ENCODE measurements around the gene RMC1.
A peak's percentile ranks its signal among the peaks of the same experiment; 100 is the strongest.
"Not testable (repeated sequence)": the region's sequence is repeated elsewhere in the genome, so short reads cannot be mapped to it uniquely, and the experiment has no call there.

RMC1 gene

DNA sequence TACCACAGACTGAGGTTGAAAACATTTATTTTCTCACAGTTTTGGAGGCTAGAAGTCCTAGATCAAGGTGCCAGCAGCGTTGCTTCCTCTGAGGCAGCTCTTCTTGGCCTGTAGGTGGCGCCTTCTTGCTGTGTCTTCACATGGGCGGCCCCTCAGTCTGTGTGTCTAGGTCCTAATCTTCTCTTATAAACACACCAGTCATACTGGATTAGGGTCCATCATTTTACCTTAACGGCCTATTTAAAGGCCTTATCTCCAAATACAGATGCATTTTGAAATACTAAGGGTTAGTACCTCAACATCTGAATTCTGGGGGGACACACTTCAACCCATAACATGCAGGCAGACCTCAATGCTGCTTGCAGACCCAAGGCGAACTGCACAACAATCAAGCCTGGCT is 4.4 kb upstream of the RMC1 start:
- peak; percentile 12 to 71 for DNase-seq

DNA sequence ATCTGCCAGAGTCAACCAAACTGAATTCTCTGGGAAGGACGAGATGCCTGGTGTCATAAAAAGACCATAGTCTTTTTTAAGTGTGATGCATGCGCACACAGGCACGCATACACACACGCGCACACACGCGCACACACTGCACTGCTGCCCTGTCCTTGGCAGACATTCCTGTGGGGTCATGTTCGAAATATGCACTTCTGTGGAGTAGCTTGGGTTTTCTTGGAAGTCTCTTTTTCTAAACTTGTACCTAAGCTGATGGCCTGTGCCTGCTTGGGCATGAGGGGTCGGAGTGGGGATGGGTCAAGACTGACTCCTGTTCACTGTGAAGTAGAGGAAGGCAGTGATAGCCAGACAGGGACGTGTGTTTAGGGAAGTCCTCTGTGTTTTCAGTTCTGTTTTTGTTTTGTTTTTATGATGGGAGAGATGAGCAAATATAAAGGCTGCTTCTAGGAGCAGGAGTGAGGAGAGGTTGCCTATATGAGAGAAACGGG is 4.0 kb upstream of the RMC1 start:
- no peak for DNase-seq

- DNase-seq, result no peak
Observed at GRCh38 chr18:23501626-23502025, 1.7 kb upstream of the RMC1 start.

DNA sequence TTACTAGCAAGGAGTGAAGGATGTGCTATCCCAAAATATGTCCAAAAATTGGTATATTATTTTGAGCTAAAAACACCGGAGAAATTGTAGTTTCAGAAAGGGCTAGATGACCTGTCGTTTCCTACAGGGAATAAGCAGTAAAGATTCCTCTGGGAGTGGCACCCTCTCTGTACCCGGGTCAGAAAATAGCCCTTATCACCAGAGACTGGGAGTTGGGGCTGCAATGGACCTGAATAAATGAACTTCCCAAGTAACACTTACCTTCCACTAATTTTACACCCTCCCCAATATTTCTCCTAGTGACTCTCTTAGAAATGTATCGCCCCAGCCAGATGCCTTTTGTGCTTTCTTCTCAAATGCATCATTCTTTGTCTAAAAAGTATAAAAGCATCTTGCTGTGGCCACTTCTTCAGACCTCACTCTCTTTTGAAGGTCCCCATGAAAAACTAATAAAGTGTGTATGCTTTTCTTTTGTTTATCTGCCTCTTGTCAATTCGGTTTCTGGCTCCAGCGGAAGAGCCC is 734 bp upstream of the RMC1 start:
- no peak for DNase-seq

DNA sequence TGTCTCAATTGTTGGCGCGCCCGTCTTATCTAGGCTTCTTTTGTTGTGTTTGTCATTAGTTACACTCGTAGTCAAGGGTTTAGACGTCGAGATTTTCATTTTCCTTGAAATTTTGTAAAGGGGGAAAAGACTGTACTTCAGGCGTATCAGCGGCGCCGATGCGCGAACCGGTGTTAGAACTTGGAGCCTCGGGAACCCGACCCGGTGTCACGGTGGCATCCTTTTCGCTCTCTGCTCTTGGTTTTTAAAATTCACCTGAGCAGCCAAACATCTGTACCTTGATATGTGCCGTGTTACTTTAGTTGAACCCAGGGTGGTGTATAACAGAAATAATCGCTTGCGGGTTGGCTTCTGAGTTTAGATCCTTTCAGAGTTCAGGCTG is 643 bp downstream of the RMC1 start:
- DNase-seq, result peak in 1 of 2 experiments; percentile 27

GRCh38 chr18:23504720-23505119 is 1.4 kb downstream of the RMC1 start:
- DNase-seq, result no peak

- DNase-seq, result no peak
Observed at GRCh38 chr18:23506393-23506792, 3.1 kb downstream of the RMC1 start.

GRCh38 chr18:23510923-23511322 is 7.6 kb downstream of the RMC1 start:
- not testable (repeated sequence) for DNase-seq

DNA sequence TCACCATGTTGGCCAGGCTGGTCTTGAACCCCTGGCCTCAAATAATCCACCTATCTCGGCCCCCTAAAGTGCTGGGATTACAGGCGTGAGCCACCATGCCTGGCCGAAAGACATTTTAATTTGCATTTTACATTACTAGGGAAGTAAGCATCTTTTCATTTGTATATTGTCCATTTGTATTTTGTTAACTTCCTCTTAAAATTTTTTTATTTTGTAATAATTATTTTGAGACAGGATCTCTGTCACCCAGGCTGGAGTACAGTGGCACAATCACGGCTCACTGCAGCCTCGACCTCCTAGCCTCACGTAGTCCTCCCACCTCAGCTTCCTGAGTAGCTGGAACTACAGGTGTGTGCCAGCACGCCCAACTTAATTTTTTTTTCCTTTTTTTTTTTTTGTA is 8.9 kb downstream of the RMC1 start:
- not testable (repeated sequence) for DNase-seq

GRCh38 chr18:23512641-23513040 is 9.3 kb downstream of the RMC1 start:
- DNase-seq, result no peak

DNA sequence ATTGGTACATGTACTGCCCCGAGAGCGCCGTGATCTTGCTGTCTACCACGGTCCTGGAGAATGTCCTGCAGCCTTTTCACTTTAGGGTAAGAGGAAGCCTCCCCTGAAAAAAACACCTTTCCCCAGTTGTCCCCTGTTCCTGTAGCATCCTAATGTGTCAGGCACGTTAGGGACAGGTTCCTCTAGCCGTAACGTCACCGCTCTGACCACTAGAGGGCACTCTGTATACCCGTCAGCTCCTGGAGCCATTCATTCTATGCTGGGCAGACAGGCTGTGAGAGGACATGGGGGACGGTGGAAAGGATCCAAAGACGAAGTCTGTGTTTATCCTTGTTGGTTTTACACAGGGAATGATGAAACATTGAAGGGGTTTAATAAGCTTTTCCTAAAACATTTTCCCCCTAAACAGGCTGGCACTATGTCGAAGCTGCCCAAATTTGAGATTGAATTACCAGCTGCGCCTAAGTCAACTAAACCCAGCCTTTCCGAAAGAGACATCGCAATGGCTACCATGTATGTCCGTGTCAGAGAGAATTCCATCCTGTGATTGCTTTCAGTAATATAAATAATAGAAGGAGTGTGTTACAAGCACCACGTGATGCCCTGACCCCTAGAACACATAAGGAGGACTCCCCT is 12.7 kb downstream of the RMC1 start:
- peak; percentile 49 to 79 for DNase-seq

DNA sequence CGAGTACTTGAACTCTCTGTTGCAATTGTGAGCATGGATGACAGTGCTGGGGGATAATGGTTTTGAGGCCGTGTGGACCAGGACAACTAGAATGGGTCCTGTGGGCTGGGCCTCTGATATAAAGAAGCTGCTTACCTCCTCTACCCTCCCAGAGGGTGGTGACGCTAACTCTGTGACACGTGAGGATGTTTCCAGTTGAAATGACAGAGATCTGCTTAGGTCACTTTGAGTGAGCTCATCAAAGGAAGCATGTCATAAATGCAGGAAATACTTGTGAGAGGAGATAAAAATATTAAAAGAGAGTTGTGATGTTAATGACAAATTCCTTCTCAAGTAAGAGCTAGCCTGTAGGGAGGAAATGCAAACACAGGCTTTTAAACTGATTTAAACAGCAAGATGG is 16.4 kb downstream of the RMC1 start:
- no peak for DNase-seq

- DNase-seq, result no peak
Observed at GRCh38 chr18:23521271-23521670, 18.0 kb downstream of the RMC1 start.

- DNase-seq, result no peak
Observed at GRCh38 chr18:23521907-23522306, 18.6 kb downstream of the RMC1 start.

DNA sequence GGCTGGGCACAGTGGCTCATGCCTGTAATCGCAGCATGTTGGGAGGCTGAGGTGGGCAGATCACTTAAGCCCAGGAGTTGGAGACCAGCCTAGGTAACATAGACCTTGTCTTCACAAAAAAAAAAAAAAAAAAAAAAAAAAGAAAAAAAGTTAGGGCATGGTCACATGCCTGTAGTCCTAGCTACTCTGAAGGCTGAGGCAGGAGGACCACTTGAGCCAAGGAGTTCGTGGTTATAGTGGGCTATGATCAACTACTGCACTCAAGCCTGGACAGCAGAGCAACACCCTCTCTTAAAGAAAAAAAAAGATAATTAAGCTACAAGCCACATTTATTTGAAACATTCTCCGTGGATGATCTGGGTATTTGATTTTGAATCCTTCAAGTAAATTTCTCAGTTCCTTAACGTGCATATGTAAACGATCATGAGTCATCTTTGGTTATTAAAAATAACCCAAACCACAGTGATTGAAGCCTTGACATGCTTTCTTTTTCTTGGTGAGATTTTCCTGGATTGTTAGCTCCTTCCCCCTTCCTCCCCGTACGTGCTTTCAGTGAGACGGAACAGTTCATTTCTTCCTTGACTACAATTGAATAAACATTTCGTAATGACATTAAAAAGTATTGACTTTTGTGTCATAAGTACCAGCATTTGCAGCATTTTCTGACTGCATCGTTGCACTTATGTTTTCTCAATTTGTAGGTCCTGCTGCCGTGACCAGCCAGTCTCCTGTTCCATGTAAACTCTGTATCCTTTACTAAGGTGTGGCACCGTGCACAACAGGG is 20.3 kb downstream of the RMC1 start:
- no peak for DNase-seq

- no peak for DNase-seq
Observed at GRCh38 chr18:23524213-23524707, 20.9 kb downstream of the RMC1 start.

GRCh38 chr18:23526501-23527063 is 23.3 kb downstream of the RMC1 start:
- no peak for DNase-seq

- no peak for DNase-seq
Observed at GRCh38 chr18:23528580-23529472, 25.5 kb downstream of the RMC1 start.

DNA sequence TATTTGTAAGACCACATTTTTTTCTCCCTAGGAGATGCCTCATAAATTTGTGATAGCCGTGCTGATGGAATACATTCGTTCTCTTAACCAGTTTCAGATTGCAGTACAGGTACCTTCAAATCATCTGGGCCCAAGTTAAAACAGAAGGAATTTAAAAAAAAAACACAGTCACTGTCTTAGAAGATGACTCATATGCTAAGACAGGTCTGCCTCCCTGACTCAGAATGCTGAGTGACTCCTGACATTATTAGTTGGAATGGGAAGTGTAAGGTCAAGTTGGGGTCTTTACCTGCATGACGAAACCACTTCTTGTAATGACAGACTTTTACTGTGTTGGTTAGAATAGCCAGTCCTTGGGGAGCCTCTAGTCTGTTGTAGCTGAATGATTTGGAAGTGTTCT is 26.3 kb downstream of the RMC1 start:
- DNase-seq, result no peak

DNA sequence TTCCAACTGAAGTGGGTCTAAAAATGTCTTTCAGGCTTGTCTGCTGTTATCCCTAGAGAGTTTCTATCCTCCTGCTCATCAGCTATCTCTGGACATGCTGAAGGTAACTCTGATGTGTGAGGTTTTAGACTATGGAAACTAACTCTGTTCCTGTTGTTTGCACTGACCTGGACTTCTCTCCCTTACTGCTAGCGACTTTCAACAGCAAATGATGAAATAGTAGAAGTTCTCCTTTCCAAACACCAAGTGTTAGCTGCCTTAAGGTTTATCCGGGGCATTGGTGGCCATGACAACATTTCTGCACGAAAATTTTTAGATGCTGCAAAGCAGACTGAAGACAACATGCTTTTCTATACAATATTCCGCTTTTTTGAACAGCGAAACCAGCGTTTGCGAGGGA is 26.9 kb downstream of the RMC1 start:
- DNase-seq, result no peak

GRCh38 chr18:23531912-23532311 is 28.6 kb downstream of the RMC1 start:
- no peak for DNase-seq

GRCh38 chr18:23532848-23533247 is 29.5 kb downstream of the RMC1 start:
- DNase-seq, result no peak

GRCh38 chr18:23534276-23534675 is 31.0 kb downstream of the RMC1 start:
- no peak for DNase-seq

All from NCI-H526 (cell line).